ENCODE data around the gene GABBR2.
"Not testable (repeated sequence)": the region's sequence is repeated elsewhere in the genome, so short reads cannot be mapped to it uniquely, and the experiment has no call there.

GABBR2 gene

DNA sequence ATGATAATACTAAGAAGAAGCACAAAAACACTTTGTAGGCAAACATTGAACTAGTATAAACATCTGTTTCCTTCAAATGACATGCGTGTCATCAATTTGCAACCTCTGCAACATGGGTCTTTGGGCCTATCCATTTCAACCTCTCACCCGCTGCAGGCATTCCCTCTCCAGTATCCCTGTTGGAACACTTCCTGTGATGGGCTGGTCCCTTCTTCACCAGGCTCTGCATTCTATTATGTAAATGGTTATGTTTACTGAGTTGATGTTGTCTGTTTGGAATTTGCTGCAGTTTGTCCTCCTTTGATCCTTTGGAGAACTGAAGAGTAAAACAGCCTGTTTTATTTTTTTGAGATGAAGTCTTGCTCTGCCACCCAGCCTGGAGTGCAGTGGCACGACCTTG, 436.7 kb downstream of the GABBR2 start:
- no peak for DNase-seq

DNA sequence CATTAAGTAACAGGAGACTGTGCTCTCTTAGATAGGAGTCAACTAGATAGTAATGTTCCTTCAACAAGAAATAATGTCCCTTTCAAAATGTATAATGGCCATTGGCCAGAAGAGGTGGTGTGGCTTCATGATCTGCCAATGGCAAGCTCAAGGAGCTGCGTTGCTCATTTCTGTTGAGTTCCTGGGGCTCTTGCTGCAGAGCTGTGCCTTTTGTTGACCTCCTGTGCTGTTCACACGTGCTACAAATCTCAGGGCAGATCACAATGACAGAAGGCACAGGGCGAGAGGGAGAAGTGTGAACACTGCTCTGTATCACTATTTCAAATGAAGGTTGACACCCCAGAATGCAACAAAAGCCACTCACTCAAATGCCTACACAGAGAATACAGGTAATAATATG, 437.3 kb downstream of the GABBR2 start:
- DNase-seq, result no peak

DNA sequence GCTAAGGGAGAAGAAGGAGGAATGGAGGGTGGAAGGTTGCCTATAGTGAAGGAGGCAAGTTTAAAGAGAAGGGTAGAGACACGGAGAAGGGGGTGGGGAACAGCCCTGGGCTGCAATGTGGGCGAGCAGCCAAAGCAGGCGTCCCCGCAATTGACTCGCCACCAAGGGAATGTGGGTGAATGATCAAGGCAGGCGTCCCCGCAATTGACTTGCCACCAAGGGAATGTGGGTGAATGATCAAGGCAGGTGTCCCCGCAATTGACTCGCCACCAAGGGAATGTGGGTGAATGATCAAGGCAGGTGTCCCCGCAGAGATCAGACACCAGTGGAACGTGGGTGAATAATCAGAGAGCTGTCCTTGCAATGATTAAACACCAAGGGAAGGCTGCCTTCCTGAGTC, 438.5 kb downstream of the GABBR2 start:
- not testable (repeated sequence) for DNase-seq

DNA sequence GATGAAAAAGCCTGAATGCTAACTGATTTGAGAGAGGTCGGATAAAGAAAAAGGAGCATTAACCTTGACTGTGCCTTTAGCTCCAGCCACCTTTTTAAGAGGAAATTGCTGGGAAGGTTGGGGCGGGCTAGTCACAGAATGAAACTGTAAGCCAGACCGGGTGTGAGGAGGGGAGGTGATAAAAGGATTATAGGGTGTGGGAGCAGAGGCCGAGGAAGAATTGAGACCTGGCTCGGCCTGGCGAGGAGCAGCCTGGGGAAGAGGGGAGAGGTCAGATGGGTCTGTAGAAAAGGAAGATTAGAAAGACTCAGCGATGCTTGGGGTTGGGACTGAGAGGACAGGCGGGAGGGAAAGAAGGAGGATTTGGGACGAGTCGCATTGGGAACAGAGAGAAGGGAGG, 439.1 kb downstream of the GABBR2 start:
- not testable (repeated sequence) for DNase-seq

DNA sequence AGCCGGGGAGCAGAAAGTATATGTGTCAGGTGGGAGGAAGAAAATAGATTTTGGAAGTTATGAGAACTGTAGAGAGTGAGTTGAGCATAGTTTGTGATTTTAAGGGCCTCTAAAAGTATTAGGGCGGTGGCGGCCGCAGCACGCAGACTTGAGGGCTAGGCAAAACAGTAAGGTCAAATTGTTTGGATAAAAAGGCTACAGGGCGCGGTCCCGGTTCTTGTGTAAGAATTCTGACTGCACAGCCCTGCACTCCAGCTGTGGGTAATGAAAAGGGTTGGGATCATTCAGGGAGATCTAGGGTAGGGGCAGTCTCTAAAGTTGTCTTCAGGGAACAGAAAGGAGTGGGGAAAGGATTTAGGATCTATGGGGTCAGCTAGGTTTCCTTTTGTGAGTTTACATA, 441.2 kb downstream of the GABBR2 start:
- not testable (repeated sequence) for DNase-seq

DNA sequence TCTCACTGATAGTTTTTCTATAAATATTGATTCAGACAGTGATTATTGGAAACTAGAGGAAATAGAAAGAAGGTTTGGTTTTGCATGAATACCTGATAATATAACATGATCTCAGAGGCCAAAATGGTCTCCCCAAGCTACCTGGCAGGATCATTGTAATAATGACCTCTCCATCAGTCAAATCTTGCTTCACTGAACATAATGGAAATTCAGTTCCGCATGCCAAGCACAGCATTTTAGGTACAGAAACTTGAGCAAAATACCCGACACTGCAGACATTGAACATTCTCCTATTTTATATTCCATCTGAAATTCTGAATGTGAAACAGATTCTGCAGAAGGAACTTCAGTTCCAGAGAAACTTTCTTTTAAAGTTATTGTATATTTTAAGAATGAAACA, 444.2 kb downstream of the GABBR2 start:
- no peak for DNase-seq

DNA sequence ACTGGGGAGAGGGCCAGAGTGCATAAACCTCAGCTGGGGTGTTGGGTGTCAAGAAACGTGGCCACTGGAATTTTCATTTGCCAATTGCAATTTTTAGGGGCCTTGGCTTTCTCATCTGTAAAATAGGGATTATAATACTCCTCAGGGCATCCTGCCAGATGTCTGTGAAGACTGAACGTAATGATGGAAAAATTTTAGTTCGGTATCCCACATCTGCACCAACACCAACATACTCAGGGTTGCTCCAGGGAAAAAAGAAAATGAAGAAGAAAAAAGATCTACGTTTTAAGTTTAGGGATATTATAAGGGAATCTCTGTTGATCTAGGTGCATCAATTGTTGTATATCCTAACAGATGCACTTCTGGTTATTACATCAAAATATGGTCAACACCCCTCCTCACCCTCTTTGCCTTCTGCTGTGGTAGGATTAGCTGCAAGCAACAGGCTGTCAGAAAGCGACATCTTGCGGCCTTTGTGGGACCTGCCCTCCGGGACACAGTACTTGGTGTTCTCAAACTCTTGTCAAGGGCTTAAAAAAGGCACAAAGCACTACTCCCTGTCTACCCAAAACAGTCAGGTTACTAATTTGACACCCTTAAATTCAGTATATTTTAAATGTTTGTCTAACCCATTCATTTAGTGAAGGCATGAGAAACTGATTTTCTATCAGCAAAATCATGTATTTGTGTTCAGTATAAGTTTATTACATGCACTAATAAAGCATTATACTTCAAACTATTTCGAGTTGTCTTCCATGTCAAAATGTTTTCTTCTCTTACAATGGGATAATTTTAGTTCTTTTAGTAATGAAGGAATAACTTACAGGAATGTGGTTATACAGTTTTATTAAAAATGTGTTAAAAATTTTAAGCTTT, 445.0 kb downstream of the GABBR2 start:
- DNase-seq, result peak in 1 of 2 experiments; percentile 69

DNA sequence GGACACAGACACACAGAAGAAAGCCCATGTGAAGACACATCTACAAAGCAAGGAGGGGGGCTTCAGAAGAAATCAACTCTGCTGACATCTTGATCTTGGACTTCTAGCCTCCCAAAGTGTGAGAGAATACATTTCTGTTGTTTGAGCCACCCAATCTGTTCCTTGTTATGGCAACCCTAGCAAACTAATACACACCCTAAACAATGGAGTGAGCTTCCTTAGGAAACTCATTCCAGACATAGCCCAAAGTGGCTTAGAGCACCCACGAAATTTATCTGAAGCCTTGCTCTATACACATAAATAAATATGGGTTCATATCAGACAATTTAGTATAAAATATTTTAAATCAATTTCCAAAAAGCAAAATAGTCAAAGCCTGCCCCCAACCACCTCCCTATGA, 445.7 kb downstream of the GABBR2 start:
- DNase-seq, result no peak

DNA sequence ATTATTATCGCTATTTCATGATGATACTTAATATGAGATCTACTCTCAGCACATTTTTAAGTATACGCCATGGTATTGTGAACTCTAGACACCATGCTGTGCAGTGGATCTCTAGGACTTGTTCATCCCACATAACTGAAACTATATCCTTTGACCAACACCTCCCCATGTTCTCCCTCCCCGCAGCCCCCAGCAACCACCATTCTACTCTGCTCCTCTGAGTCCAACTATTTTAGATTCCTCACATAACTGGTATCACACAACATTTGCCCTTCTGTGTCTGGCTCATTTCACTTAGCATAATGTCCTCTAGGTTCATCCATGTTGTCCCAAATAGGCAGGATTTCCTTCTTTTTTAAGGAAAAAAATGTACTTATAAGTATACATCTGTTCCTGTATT, 446.7 kb downstream of the GABBR2 start:
- DNase-seq, result no peak

DNA sequence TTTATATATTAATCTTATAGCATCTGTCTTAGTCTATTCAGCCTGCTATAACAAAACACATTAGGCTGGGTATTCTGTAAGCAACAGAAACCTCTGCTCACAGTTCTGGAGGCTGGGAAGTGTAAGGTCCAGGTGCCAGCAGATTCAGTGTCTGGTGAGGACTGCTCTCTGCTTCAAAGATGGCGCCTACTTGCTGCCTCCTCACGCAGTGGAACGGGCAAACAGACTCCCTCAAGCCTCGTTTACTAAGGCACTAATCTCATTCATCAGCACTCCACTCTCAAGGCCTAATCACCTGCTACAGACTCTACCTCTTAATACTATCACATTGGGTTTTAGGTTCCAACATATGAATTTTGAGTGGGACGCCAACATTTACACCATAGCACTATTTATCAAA, 448.1 kb downstream of the GABBR2 start:
- no peak for DNase-seq

DNA sequence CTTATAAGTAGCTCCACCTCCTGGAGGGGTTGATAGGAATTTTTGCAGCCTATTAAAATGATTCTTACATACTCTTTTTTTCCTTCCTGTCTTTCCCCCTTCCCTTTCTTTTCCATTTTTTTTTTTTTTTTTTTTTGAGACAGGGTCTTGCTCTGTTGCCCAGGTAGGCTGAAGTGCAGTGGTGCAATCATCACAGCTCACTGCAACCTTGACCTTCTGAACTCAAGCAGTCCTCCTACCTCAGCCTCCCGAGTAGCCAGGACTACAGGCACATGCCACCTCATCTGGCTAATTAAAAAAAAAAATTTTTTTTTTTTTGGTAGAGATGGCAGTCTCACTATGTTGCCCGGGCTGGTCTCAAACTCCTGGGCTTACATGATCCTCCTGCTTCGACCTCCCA, 448.9 kb downstream of the GABBR2 start:
- DNase-seq, result no peak

DNA sequence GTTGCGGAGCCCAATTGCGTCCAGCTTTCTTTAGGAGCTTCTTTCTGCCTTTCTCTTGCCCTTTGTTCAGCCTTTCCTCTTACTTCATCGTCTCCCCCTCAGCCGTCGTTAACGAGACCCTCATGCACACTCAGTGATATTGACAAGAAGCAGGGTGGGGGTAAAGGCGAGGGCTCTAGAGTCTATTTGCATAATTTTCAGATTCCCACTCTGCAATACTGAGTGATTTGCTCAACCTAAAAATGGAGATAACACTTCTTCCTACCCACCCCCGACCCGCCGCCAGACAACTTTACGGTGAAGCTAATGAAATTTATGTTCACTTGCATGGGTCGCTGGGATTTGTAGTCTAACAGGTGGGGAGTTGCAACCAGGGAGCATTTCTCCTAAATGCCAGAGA, 452.0 kb downstream of the GABBR2 start:
- no peak for DNase-seq

DNA sequence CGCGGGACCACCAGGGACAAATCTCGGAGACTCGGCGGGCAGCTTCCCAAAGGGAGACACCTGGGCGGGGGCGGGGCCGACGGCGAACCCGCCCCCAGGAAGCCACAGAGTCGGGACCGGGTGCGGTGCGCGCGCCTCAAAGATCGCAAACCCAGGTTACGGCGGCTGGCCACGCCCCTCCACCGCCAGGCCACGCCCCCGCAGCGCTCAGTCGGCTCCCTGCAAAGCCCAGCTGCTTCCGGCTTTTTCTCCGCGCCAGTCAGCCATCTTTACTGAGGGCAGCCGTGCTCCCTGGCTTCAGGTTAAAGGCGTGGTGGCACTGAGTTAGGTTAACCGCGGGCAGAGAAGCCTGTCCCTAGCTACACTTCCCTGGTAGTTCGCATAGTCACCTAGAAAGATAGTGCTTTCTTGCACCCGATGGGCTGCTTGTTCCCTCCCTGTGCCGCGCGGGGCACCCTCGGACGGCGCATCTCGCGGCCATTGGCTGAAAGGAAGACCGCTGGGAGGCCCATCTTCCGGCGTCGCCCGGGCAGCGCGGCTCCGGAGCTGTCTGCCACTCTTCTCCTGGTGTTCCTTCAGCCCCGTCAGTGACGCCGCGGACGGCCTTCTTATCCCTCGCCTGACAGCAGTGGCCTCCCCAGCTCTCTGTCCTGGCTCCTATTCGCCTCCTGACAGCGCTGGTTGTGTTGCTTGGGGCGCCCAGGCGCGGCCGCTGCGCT, 453.0 kb downstream of the GABBR2 start, which contains the start of gene TBC1D2:
TBC1D2 (minus strand) TSS at position 72 of the 719 bp plus-strand sequence. CDS start 108 bp downstream, outside the sequence.
- peak; percentile 50 to 88 for DNase-seq

DNA sequence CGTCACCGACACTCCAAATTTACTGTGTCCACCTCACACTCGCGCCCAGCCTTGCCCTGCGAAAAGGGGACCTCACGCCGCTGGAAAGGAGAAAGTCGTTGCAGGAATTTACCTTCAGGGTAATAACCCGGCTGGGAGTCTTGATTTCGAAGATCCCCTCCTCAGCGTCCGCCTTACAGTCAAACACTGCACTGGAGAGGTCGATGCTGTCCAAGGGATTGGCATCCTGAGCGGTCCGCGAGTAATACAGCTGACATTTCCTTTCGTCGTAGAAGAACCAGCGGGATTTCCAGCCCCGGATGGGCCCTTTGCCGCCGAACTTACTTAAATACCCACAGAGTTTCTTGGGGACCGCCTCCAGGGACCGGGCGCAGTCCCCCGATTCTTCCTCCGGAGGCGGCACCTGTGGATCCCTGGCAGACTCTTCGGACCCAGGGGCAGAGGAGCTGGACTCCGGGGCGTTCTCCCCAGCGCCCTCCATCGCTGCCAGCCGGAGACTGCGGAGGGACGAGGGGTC, 453.6 kb downstream of the GABBR2 start:
- DNase-seq, result no peak

DNA sequence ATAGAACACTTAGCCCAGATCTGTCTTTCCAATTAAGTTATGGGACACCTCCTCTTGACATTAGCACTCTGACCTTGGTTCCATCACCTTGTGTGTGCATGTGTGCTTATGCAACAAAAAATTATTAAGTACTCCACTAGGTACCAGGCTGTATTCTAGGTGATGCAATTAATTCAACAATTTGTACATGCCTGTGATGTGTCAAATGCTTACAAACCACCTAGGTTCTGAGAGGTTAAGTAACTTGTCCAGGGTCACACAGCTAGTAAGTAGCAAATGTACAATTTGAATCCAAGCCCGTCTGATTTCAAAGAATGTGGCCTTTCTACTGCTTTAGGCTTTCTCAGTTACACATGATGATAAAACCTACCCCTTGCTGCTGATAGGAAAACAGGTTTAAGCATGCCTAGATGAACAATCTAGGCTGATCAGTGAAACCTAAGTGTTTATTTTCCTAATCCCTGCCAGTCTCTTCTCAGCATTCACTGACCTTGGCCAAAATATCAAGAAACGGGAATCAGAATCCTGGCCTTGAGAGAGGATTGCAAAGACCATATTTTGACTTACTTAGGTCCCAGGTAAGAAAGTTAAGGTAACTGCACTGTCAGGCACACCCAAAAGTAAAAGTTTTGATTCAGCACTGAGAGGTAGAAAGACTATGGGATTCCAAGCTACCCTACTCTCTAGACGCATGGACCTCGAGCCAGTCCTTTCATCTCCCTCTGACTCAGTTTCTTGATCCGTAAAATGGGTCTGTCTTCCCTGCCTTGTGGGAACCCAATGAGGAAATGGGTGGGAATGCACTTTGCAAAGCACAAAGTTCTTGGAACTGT, 454.3 kb downstream of the GABBR2 start:
- DNase-seq, result no peak

DNA sequence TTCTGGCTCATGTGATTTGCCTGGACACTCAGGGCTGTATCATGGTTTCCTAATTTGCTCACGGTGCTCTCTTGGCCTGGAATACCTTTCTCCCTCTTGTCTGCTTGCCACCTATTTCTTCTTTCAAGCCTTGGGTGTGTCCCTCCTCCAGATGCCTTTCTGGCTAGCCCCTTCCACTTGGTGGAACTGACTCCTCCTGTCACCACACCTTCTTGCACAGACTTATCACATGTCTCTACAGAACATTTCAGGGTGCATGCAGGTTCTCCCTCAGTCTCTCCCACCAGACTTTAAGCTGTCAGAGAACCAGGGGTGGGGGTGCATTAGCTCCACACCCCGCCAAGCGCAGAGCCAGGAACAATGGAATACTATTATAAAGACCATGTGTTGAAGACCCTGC, 455.2 kb downstream of the GABBR2 start:
- no peak for DNase-seq

DNA sequence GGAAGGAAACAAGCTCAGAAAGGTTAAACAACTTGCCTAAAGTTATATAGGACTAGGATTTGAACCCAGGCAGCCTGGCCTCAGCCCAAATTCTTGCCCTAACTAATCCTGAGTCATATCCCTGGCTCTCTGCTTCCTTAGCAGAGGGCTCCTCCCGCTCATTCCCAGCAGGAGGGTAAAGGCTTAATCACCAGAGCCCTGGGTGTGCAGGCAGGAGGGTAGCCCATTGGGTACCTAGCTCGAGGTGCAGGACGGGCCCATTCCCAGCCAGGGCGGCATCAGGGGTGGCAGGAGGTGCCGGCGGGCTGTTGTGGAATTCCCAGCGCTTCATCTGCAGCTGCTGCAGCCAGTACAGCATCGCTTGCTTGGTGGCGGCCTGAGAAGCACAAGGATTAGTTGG, 457.2 kb downstream of the GABBR2 start:
- DNase-seq, result no peak

DNA sequence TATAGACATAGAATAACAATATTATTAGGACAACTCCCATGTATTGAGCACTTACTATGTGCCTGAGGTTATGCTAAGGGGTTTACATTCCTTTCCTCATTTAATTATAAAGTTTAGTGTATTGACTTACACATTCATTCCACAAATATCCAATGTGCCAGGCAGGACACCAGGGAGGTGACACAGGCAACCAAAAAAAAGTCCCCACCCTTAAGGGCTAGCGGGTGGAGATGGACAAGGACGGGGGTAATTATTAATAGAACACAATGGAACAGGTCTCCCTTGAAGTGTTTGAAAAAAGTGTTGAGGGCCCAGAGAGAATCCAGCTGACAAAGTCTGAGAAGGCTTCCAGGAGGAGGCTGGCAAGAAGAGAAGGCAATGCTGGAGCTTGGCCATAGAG, 459.0 kb downstream of the GABBR2 start:
- DNase-seq, result no peak

DNA sequence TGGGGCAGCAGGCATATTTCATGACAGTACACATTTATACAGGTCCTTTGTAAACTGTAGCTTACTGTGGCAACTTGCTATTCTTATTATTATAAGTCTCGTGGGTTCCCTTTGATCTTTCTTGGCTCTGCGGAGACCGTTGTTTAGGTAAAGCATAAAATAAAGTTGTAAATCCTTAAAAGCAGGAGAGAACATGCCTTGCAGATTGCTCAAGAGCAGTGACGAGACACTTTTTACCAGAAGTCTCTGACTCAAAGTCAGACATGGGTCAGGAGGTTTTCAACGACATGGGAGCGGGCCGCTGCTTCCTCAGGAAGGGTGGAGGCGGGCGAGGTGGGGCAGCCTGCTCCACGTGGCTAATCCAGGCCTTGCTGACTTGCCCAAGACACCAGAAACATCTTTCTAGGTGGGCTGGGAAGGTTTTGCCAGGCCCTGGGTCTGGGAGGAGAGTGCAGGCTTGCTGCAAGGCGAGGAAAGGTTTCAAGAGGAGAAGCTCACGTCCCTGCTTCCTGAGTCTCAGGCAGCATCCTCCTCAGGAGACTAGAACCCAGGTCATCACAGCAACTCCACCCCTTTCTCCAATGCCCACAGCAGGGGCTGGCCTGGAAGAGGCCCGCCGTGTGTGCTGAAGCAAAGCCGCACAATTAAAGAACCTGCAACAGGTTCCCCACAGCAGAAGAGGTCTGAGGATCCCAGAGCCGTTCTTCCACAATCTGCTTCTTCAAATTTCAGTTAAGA, 459.8 kb downstream of the GABBR2 start:
- DNase-seq, result no peak

DNA sequence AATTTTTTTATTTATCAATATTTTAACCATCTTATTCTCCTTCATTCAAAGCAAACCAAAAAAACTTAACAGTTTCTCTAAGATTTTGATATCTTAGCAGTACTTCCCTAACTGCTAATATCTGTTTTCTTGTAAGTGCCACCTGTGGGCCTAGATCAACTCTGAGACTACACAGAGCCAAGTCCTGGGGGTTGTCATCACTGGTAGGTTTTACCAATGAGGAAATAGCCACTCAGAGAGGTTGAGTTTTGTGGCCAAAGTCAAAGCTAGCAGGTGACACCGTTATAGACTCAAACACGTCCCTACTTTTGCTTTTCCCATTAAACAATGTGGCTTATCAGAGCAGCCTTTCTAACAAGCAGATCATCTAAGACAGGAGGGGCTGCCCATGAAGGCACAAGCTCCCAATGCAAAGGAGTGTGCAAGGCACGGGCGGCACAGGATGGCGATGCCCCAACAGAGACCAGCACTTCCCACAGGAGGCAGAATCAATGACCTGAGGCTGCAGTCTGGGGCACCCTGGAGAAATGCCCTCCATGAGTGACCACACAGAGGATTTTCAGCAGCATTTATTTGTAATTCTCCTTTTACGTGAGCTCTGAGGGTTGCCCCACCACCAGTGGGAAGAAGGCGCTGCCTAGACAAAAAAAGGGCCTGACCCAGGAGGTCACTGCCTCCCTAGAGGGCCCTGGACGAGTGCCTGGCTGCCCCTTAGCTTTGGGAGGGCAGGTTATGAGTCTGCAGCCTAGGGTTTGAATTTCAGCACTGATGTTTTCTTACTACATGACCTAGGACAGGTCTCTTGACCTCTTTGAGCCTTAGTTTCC, 460.7 kb downstream of the GABBR2 start:
- DNase-seq, result no peak

DNA sequence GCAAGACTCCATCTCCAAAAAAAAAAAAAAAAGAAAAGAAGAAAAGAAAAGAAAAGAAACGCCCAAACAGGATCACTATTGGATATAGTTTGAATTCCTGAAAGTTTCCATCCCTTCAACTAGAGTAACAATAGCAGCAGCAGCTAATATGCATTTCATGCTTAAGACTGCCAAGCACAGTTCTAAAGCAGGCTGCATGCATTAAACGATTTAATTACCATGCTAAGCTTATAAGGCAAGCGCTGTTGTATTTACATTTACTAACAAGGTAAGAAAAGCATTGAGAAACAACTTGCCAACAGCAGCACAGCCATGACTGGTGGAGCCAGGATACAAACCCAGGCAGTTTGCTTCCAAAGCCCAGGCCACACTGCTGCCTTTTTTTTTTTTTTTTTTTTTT, 466.3 kb downstream of the GABBR2 start:
- no peak for DNase-seq

All from NCI-H446 (cell line).